Sigmoid colon (tissue), 7 donors: ENCODE results near the gene TFF1. TPM values are rescaled to one million over a fixed set of nuclear protein-coding genes. Genes with fewer than 3 reads are reported as not detected.

Experiments used
- DNase-seq: peaks from one replicate; pipeline ENCODE4 v3.0.0-alpha.2; 2019
- H3K27ac ChIP-seq, 4 donors: fragments of 200-600 bp; sonication (generic); one replicate each; pipeline ENCODE4 v1.5.1; 2016 to 2019; ENCODE audit warnings: mild to moderate bottlenecking in 1 of 4
- H3K27me3 ChIP-seq, 3 donors: fragments of 200-600 bp; sonication (generic); one replicate each; pipeline ENCODE4 v1.5.1; 2019; ENCODE audit warnings: mild to moderate bottlenecking in 1 of 3
- H3K36me3 ChIP-seq, 4 donors: fragments of 200-600 bp; sonication (generic); one replicate each; pipeline ENCODE4 v1.5.1; 2016 to 2019
- H3K4me1 ChIP-seq, 4 donors: fragments of 200-600 bp; sonication (generic); one replicate each; pipeline ENCODE4 v1.5.1; 2017 to 2019
- H3K4me3 ChIP-seq, 4 donors: fragments of 200-600 bp; sonication (generic); one replicate each; pipeline ENCODE4 v1.5.1; 2017 to 2019; ENCODE audit warnings: mild to moderate bottlenecking in 2 of 4, moderate library complexity in 1 of 4
- H3K9me3 ChIP-seq, 4 donors: fragments of 200-600 bp in 3 of 4; sonication (generic) in 3 of 4; one replicate each; pipeline versions ENCODE4 v1.5.1 to v1.6.1; 2013 to 2019
- CTCF ChIP-seq, 4 experiments: fragments of 450-650 bp in 3 of 4; fragments of 200-600 bp in 1 of 4; IDR thresholded peaks; one replicate each; pipeline ENCODE4 v1.5.1; 2016 to 2019; ENCODE audit warnings: antibody characterized with exemption in 4 of 4, mild to moderate bottlenecking in 3 of 4, moderate library complexity in 2 of 4
- EP300 ChIP-seq, 4 donors: sonication (generic); formaldehyde crosslinking; IDR thresholded peaks; one replicate each; pipeline ENCODE4 v1.6.1; 2017; ENCODE audit warnings: antibody characterized with exemption in 4 of 4
- POLR2A ChIP-seq, 2 donors: fragments of 450-650 bp; IDR thresholded peaks; one replicate each; pipeline ENCODE4 v1.6.1; 2016; ENCODE audit warnings: antibody characterized with exemption in 2 of 2, mild to moderate bottlenecking in 2 of 2, moderate library complexity in 2 of 2
- POLR2AphosphoS5 ChIP-seq, 4 donors: sonication (generic); formaldehyde crosslinking; IDR thresholded peaks; one replicate each; pipeline ENCODE4 v1.6.1; 2017; ENCODE audit warnings: antibody characterized with exemption in 4 of 4
- WGBS, 2 donors: extraction: QIAGEN DNeasy Blood & Tissue Kit; methylation state at CpG; one replicate each; pipeline ENCODE4 v1.1.7; 2013; 5-methylcytosine and 5-hydroxymethylcytosine counted together
- intact Hi-C: fragments of 100-400 bp; cut with DNase I; formaldehyde crosslinking; loops from one replicate; pipeline ENCODE4 v1.15.1; 2023
- polyA plus RNA-seq, 3 donors: library from polyadenylated mRNA; stranded (reverse); fragments of 200-250 nt; gene quantifications; one replicate each; pipeline ENCODE4 v1.2.3, GENCODE V29; 2013
- total RNA-seq, 4 donors: library from RNA; depleted of rRNA; stranded (reverse); fragments of >200 nt; gene quantifications; one replicate each; pipeline ENCODE4 v1.1.0, GENCODE V29; 2016
- donor health status: healthy with polysubstance abuse.
- donor health status: Bipolar disorder and iron deficiency.
- donor health status: healthy.

TFF1 gene
- total and polyA plus RNA-seq, 7 donors, result 1.1 to 706 (median 454) TPM; not detected in 3

- Histone ChIP-seq H3K27me3 (peaks cover 0 to 13% (median 0%) of the 10 kb centered on the region in 3 donors), H3K36me3 (no peaks in the 10 kb centered on the region), H3K4me1 (no peaks in the 10 kb centered on the region), H3K4me3 (no peak overlapping the region), H3K27ac (no peak overlapping the region), H3K9me3 (no peaks in the 10 kb centered on the region)
- no peak for DNase-seq
- TF ChIP-seq CTCF (IDR thresholded peaks at IDR 0.05), result no peak
- no peak for TF ChIP-seq EP300 (IDR thresholded peaks at IDR 0.05)
- no peak for TF ChIP-seq POLR2A (IDR thresholded peaks at IDR 0.05)
- TF ChIP-seq POLR2AphosphoS5 (IDR thresholded peaks at IDR 0.05), result no peak
- intact Hi-C loops, result no loop called here
- WGBS, 2 donors, result 91 to 95% methylated on average over 30 of the region's 30 CpGs
These were observed 18.6 kb downstream of the TFF1 start for GRCh38 chr21:42347601-42348327.

- peaks cover 0 to 13% (median 0%) of the 10 kb centered on the region in 3 donors for H3K27me3 ChIP-seq
- WGBS, 2 donors, result 83 to 92% methylated on average over 30 of the region's 30 CpGs
- no peak for TF ChIP-seq POLR2AphosphoS5 (IDR thresholded peaks at IDR 0.05)
- no peak for TF ChIP-seq CTCF (IDR thresholded peaks at IDR 0.05)
- TF ChIP-seq POLR2A (IDR thresholded peaks at IDR 0.05), result no peak
- TF ChIP-seq EP300 (IDR thresholded peaks at IDR 0.05), result no peak
- no peaks in the 10 kb centered on the region for H3K4me1 ChIP-seq
- no peaks in the 10 kb centered on the region for H3K36me3 ChIP-seq
- intact Hi-C loops, result no loop called here
- no peak overlapping the region for H3K27ac ChIP-seq
- DNase-seq, result no peak
- no peaks in the 10 kb centered on the region for H3K9me3 ChIP-seq
- H3K4me3 ChIP-seq, result no peak overlapping the region
These were observed 19.3 kb downstream of the TFF1 start for GRCh38 chr21:42346866-42347600.

GRCh38 chr21:42346441-42346840 lies 19.9 kb downstream of the TFF1 start:
- no peaks in the 10 kb centered on the region for H3K9me3 ChIP-seq
- no peak overlapping the region for H3K27ac ChIP-seq
- intact Hi-C loops, result no loop called here
- H3K4me1 ChIP-seq, result no peaks in the 10 kb centered on the region
- H3K36me3 ChIP-seq, result no peaks in the 10 kb centered on the region
- no peak overlapping the region for H3K4me3 ChIP-seq
- DNase-seq, result no peak
- WGBS, 2 donors, result 92 to 95% methylated on average over 9 of the region's 9 CpGs
- H3K27me3 ChIP-seq, result peaks cover 0 to 13% (median 0%) of the 10 kb centered on the region in 3 donors
- TF ChIP-seq POLR2AphosphoS5 (IDR thresholded peaks at IDR 0.05), result no peak
- TF ChIP-seq EP300 (IDR thresholded peaks at IDR 0.05), result no peak
- TF ChIP-seq POLR2A (IDR thresholded peaks at IDR 0.05), result no peak
- no peak for TF ChIP-seq CTCF (IDR thresholded peaks at IDR 0.05)

- intact Hi-C loops, result no loop called here
- WGBS, 2 donors, result 87 to 88% methylated on average over 4 of the region's 4 CpGs
These were observed 21.7 kb downstream of the TFF1 start for GRCh38 chr21:42344631-42345030.

More at GRCh38 chr21:42344631-42345030, 21.7 kb downstream of the TFF1 start:
- no peak for DNase-seq
- TF ChIP-seq POLR2A (IDR thresholded peaks at IDR 0.05) (no peak), EP300 (IDR thresholded peaks at IDR 0.05) (no peak), POLR2AphosphoS5 (IDR thresholded peaks at IDR 0.05) (no peak), CTCF (IDR thresholded peaks at IDR 0.05) (no peak)
- Histone ChIP-seq H3K4me3 (no peak overlapping the region), H3K27ac (no peak overlapping the region), H3K4me1 (no peaks in the 10 kb centered on the region), H3K9me3 (no peaks in the 10 kb centered on the region), H3K27me3 (peaks cover 0 to 13% (median 0%) of the 10 kb centered on the region in 3 donors), H3K36me3 (no peaks in the 10 kb centered on the region)
